ENCODE results near the gene PHLDB1.

DNA sequence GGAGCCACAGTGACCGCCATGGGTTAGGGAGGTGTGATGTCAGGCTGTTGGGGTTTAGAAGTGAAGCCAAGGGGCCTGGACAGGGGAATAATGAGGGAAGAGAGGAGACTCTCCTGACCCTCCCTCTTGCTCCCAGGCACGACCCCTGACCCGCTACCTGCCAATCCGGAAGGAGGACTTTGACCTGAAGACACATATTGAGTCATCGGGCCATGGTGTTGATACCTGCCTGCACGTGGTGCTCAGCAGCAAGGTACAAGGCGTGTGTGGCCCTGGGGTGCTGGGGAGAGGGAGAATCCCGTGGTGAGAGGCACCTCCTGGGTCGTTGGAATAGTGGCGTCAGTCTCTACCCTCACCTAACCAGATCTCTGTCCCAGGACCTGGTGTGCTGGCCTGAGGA lies 42.5 kb downstream of the PHLDB1 start:
- TF ChIP-seq, protein P1, sequence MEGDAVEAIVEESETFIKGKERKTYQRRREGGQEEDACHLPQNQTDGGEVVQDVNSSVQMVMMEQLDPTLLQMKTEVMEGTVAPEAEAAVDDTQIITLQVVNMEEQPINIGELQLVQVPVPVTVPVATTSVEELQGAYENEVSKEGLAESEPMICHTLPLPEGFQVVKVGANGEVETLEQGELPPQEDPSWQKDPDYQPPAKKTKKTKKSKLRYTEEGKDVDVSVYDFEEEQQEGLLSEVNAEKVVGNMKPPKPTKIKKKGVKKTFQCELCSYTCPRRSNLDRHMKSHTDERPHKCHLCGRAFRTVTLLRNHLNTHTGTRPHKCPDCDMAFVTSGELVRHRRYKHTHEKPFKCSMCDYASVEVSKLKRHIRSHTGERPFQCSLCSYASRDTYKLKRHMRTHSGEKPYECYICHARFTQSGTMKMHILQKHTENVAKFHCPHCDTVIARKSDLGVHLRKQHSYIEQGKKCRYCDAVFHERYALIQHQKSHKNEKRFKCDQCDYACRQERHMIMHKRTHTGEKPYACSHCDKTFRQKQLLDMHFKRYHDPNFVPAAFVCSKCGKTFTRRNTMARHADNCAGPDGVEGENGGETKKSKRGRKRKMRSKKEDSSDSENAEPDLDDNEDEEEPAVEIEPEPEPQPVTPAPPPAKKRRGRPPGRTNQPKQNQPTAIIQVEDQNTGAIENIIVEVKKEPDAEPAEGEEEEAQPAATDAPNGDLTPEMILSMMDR (optimal IDR thresholded peaks at IDR 0.05 in 1 of 3, IDR thresholded peaks at IDR 0.05 in 1 of 3, conservative IDR thresholded peaks at IDR 0.05 in 1 of 3; ENCODE audit: extremely low read depth in 1 of 3, insufficient read depth in 2 of 3, low read length in 3 of 3) = no peak
- no peak for TF ChIP-seq EZH2 (IDR thresholded peaks at IDR 0.05; ENCODE audit: low read length)

Measured in keratinocyte (primary cell).